ENCODE measurements around the gene PRX.

DNA sequence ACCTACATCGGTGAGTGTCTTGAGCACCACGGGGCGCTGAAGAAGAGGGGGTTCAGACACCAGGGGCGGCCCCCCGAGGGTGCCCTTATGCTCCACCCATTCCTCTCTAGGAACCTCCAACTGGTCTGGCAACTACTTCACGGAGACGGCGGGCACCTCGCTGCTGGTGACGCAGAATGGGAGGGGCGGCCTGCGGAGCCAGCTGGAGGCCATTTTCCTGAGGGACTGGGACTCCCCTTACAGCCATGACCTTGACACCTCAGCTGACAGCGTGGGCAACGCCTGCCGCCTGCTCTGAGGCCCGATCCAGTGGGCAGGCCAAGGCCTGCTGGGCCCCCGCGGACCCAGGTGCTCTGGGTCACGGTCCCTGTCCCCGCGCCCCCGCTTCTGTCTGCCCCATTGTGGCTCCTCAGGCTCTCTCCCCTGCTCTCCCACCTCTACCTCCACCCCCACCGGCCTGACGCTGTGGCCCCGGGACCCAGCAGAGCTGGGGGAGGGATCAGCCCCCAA is 35.2 kb downstream of the PRX start:
- TF ChIP-seq EZH2 (IDR thresholded peaks at IDR 0.05; ENCODE audit: insufficient read depth, poor library complexity, severe bottlenecking) (no peak), EZH2phosphoT487 (IDR thresholded peaks at IDR 0.05; ENCODE audit: insufficient read depth, low read depth) (no peak)
